Esophagus muscularis mucosa (tissue), 3 donors: ENCODE results near the gene NFYA.

Experiments used
- CTCF ChIP-seq, 3 experiments: fragments of 200-600 bp in 2 of 3; fragments of 450-650 bp in 1 of 3; sonication (generic) in 2 of 3; IDR thresholded peaks; one replicate each; pipeline ENCODE4 v1.5.1; 2017 to 2019; ENCODE audit warnings: antibody characterized with exemption in 3 of 3, mild to moderate bottlenecking in 2 of 3, moderate library complexity in 1 of 3
- POLR2A ChIP-seq: fragments of 450-650 bp; IDR thresholded peaks from one replicate; pipeline ENCODE4 v1.6.1; 2017; ENCODE audit warnings: antibody characterized with exemption, moderate library complexity, mild to moderate bottlenecking, low read depth
- POLR2AphosphoS5 ChIP-seq, 2 donors: sonication (generic); formaldehyde crosslinking; IDR thresholded peaks; one replicate each; pipeline ENCODE4 v1.6.1; 2017; ENCODE audit warnings: antibody characterized with exemption in 2 of 2

- no peak for TF ChIP-seq POLR2A
- no peak for TF ChIP-seq CTCF (IDR thresholded peaks at IDR 0.05)
- TF ChIP-seq POLR2AphosphoS5 (IDR thresholded peaks at IDR 0.05) = no peak
Measured at GRCh38 chr6:41054511-41054910, 18.3 kb upstream of the NFYA start.
